B cell (primary cell): Measurements from ENCODE around the gene ACTR5. TPM values are rescaled to one million over a fixed set of nuclear protein-coding genes. Genes with fewer than 3 reads are reported as not detected.

ENCODE experiments used
- ATAC-seq: fragments of 200-7000 bp; cut with Tn5 transposase; one replicate; pipeline ENCODE4 v1.10.0; 2021; ENCODE audit warnings: low read depth, mild to moderate bottlenecking, moderate number of reproducible peaks, moderate library complexity
- CTCF ChIA-PET: fragments of 350-600 bp; sonication (Branson Sonifier 250); formaldehyde crosslinking; loops from one replicate; lab custom pipeline; 2021; ENCODE audit warnings: antibody characterized with exemption, inconsistent platforms; lab: Charles Lee
- POLR2A ChIA-PET: fragments of 350-600 bp; sonication (Branson Sonifier 250); formaldehyde crosslinking; loops from one replicate; lab custom pipeline; 2021; ENCODE audit warnings: antibody characterized with exemption; lab: Charles Lee
- DNase-seq: peaks from one replicate; pipeline ENCODE4 v3.0.0; 2013
- H2AFZ ChIP-seq: 2 replicates; pipeline ENCODE4 v1.6.1; 2012; ENCODE audit warnings: mild to moderate bottlenecking, low read depth, low read length; ENCODE audit not compliant: insufficient read depth, poor library complexity, severe bottlenecking
- H3K27ac ChIP-seq, 2 donors: 1 replicate in 1 of 2; 2 replicates in 1 of 2; pipeline ENCODE4 v1.5.1; 2012 to 2013; ENCODE audit warnings: low read length in 2 of 2, mild to moderate bottlenecking in 2 of 2, moderate library complexity in 1 of 2
- H3K27me3 ChIP-seq, 4 experiments: fragments of 200-600 bp in 1 of 4; sonication (generic) in 1 of 4; replicated peaks in 1 of 4; 1 replicate in 2 of 4; 2 replicates in 2 of 4; pipeline versions ENCODE4 v1.6.1 to v1.7.0; 2013 to 2016; ENCODE audit warnings: low read length in 3 of 4, mild to moderate bottlenecking in 2 of 4, mixed read lengths in 1 of 4, moderate library complexity in 1 of 4; ENCODE audit not compliant: insufficient read depth in 4 of 4, control insufficient read depth in 3 of 4; ENCODE audit errors: control extremely low read depth in 1 of 4
- H3K36me3 ChIP-seq, 2 experiments: replicated peaks in 1 of 2; 1 replicate in 1 of 2; 2 replicates in 1 of 2; pipeline versions ENCODE4 v1.6.1 to v1.7.1; 2013; ENCODE audit warnings: low read length in 1 of 2; ENCODE audit not compliant: insufficient read depth in 2 of 2, control insufficient read depth in 1 of 2; ENCODE audit errors: control extremely low read depth in 1 of 2, extremely low read depth in 1 of 2
- H3K4me1 ChIP-seq, 2 donors: fragments of 200-600 bp in 1 of 2; sonication (generic) in 1 of 2; 1 replicate in 1 of 2; 2 replicates in 1 of 2; pipeline versions ENCODE4 v1.5.1 to v1.6.1; 2013 to 2017; ENCODE audit warnings: low read length in 2 of 2; ENCODE audit not compliant: control insufficient read depth in 2 of 2, insufficient read depth in 2 of 2
- H3K4me2 ChIP-seq: replicated peaks from 2 replicates; pipeline ENCODE3; 2012; ENCODE audit warnings: mild to moderate bottlenecking, low read depth, low read length; ENCODE audit not compliant: poor library complexity, severe bottlenecking
- H3K4me3 ChIP-seq, 5 experiments: fragments of 200-600 bp in 1 of 5; sonication (generic) in 1 of 5; 1 replicate in 3 of 5; 2 replicates in 2 of 5; pipeline versions ENCODE4 v1.5.1 to v1.7.0; 2011 to 2016; ENCODE audit warnings: low read length in 4 of 5, mild to moderate bottlenecking in 4 of 5, low read depth in 2 of 5, control low read depth in 1 of 5, moderate library complexity in 1 of 5; ENCODE audit not compliant: insufficient read depth in 1 of 5; ENCODE audit errors: control extremely low read depth in 1 of 5, extremely low read depth in 1 of 5
- H3K79me2 ChIP-seq: fragments of 200-600 bp; sonication (generic); one replicate; pipeline ENCODE4 v1.6.0; 2016; ENCODE audit warnings: low read length; ENCODE audit not compliant: control insufficient read depth, insufficient read depth
- H3K9ac ChIP-seq: fragments of 200-600 bp; sonication (generic); 2 replicates; pipeline ENCODE4 v1.6.1; 2017; ENCODE audit warnings: mild to moderate bottlenecking, low read length, moderate library complexity
- H3K9me3 ChIP-seq, 3 donors: one replicate each; pipeline versions ENCODE4 v1.6.1 to v1.7.1; 2013; ENCODE audit warnings: low read length in 2 of 3; ENCODE audit not compliant: control insufficient read depth in 2 of 3, insufficient read depth in 1 of 3; ENCODE audit errors: control extremely low read depth in 1 of 3
- H4K20me1 ChIP-seq: 2 replicates; pipeline ENCODE4 v1.6.0; 2012; ENCODE audit warnings: mild to moderate bottlenecking, low read length; ENCODE audit not compliant: insufficient read depth, control insufficient read depth, poor library complexity, severe bottlenecking
- H3K27ac Mint-ChIP-seq: one replicate; pipeline ENCODE4 v1.8.0; 2021; ENCODE audit warnings: mixed read lengths
- H3K27me3 Mint-ChIP-seq: one replicate; pipeline ENCODE4 v1.8.0; 2021; ENCODE audit warnings: mixed read lengths
- H3K4me1 Mint-ChIP-seq: one replicate; pipeline ENCODE4 v1.8.0; 2021; ENCODE audit warnings: mixed read lengths
- H3K4me3 Mint-ChIP-seq: one replicate; pipeline ENCODE4 v1.8.0; 2021; ENCODE audit warnings: mixed read lengths
- H3K9me3 Mint-ChIP-seq: one replicate; pipeline ENCODE4 v1.8.0; 2022; ENCODE audit warnings: mixed read lengths; ENCODE audit not compliant: insufficient read depth
- CTCF ChIP-seq: fragments of 200-600 bp; IDR thresholded peaks from one replicate; pipeline ENCODE4 v1.8.0; 2022; ENCODE audit warnings: antibody characterized with exemption, mild to moderate bottlenecking
- EZH2 ChIP-seq: IDR thresholded peaks from 2 replicates; pipeline ENCODE4 v1.6.1; 2012; ENCODE audit warnings: borderline replicate concordance, low read depth, mild to moderate bottlenecking, moderate library complexity, low read length; ENCODE audit not compliant: insufficient read depth, poor library complexity, severe bottlenecking
- WGBS: methylation state at CpG from one replicate; pipeline ENCODE4 v1.1.5; 2013; ENCODE audit warnings: missing lambda C conversion rate; ENCODE audit not compliant: insufficient coverage; 5-methylcytosine and 5-hydroxymethylcytosine counted together
- intact Hi-C: fragments of 100-400 bp; cut with micrococcal nuclease; formaldehyde crosslinking; loops from one replicate; pipeline ENCODE4 v1.10.0; 2022
- polyA plus RNA-seq: library from polyadenylated mRNA; depleted of rRNA; stranded (reverse); fragments of >200 nt; gene quantifications from 2 replicates; pipeline ENCODE4 v1.2.3, GENCODE V29; 2012
- total RNA-seq, 2 donors: library from RNA; stranded (reverse); fragments of 120-200 nt in 1 of 2; gene quantifications; 1 replicate in 1 of 2; 2 replicates in 1 of 2; pipeline versions ENCODE4 v1.2.3 to v1.2.4, GENCODE V29; 2013 to 2022

Gene ACTR5
- total and polyA plus RNA-seq, 2 donors (not counting 1 experiment from before 2014, with no cell fraction given) = 15.4 to 18.0 TPM

- H3K36me3 ChIP-seq = no peaks in the 10 kb centered on the region
- H3K9ac ChIP-seq = peak within 1 kb of the TSS; percentile 21
- H3K9me3 Mint-ChIP-seq = peaks cover 2% of the 10 kb centered on the region
- DNase-seq (peak; percentile 46), ATAC-seq (no peak)
- CTCF ChIA-PET = interaction anchor here (0.6 to 3.3 kb wide), 5 partner anchors 27 to 169 kb away, joined by 3 to 27 read pairs (median 3); no protein-coding TSS in a partner anchor
- no peak for TF ChIP-seq EZH2
- TF ChIP-seq CTCF = no peak
- H3K4me3 ChIP-seq = peak within 1 kb of the TSS in 1 of 5 experiments; percentile 23
- H2AFZ ChIP-seq = peak within 1 kb of the TSS; percentile 45
- peaks cover 0 to 97% (median 79%) of the 10 kb centered on the region in 4 experiments for H3K27me3 ChIP-seq
- H3K4me2 ChIP-seq = peak within 1 kb of the TSS; percentile 71
- intact Hi-C loops = no loop called here
- WGBS = 8% methylated on average over 76 of the region's 76 CpGs
- POLR2A ChIA-PET = no interaction called here
- H3K4me1 Mint-ChIP-seq = peaks cover 51% of the 10 kb centered on the region
- H3K9me3 ChIP-seq = peaks cover 0 to 58% (median 15%) of the 10 kb centered on the region in 3 donors
- H4K20me1 ChIP-seq = no peaks in the 10 kb centered on the region
- peak within 1 kb of the TSS; percentile 76 for H3K4me3 Mint-ChIP-seq
- H3K27me3 Mint-ChIP-seq = peaks cover 83% of the 10 kb centered on the region
- peaks cover 64 to 66% of the 10 kb centered on the region in 2 donors for H3K4me1 ChIP-seq
- H3K27ac Mint-ChIP-seq = peak within 1 kb of the TSS; percentile 80
- no peaks in the 10 kb centered on the region for H3K79me2 ChIP-seq
- no peak within 1 kb of the TSS for H3K27ac ChIP-seq
Measured at GRCh38 chr20:38723848-38724625, 24.2 kb upstream of the ACTR5 start, which contains the start of gene SLC32A1. Gene SLC32A1 (plus strand): TSS chr20:38724486. CDS start chr20:38724725, 239 bp downstream.
